Esophagus squamous epithelium (tissue), 5 donors: ENCODE measurements around the gene BAG5. TPM values are rescaled to one million over a fixed set of nuclear protein-coding genes. Genes with fewer than 3 reads are reported as not detected.
A peak's percentile ranks its signal among the peaks of the same experiment; 100 is the strongest.
"Not testable (repeated sequence)": the region's sequence is repeated elsewhere in the genome, so short reads cannot be mapped to it uniquely, and the experiment has no call there.

Source experiments
- DNase-seq: peaks from one replicate; lab custom pipeline; 2025; lab: John Stamatoyannopoulos, UW
- H3K27ac ChIP-seq, 4 donors: fragments of 200-600 bp; sonication (generic); one replicate each; pipeline ENCODE4 v1.5.1; 2016 to 2019; ENCODE audit warnings: mild to moderate bottlenecking in 1 of 4
- H3K27me3 ChIP-seq, 4 donors: fragments of 200-600 bp; sonication (generic); 1 replicate in 3 of 4; 2 replicates in 1 of 4; pipeline versions ENCODE4 v1.5.1 to v1.6.0; 2017 to 2021; ENCODE audit warnings: antibody characterized with exemption in 1 of 4
- H3K36me3 ChIP-seq, 3 donors: fragments of 200-600 bp; sonication (generic); one replicate each; pipeline ENCODE4 v1.5.1; 2016 to 2019
- H3K4me1 ChIP-seq, 3 donors: fragments of 200-600 bp; sonication (generic); one replicate each; pipeline ENCODE4 v1.5.1; 2017 to 2019
- H3K4me3 ChIP-seq, 4 donors: fragments of 200-600 bp; sonication (generic); 1 replicate in 3 of 4; 2 replicates in 1 of 4; pipeline ENCODE4 v1.5.1; 2016 to 2019; ENCODE audit warnings: mild to moderate bottlenecking in 2 of 4, moderate library complexity in 1 of 4
- H3K9me3 ChIP-seq, 3 donors: fragments of 200-600 bp; sonication (generic); one replicate each; pipeline ENCODE4 v1.5.1; 2016 to 2019
- CTCF ChIP-seq, 6 experiments: fragments of 450-650 bp in 4 of 6; fragments of 200-600 bp in 2 of 6; sonication (generic) in 2 of 6; IDR thresholded peaks; one replicate each; pipeline ENCODE4 v1.5.1; 2016 to 2019; ENCODE audit warnings: antibody characterized with exemption in 6 of 6, mild to moderate bottlenecking in 4 of 6, moderate library complexity in 4 of 6
- POLR2A ChIP-seq, 4 donors: fragments of 450-650 bp; IDR thresholded peaks; one replicate each; pipeline ENCODE4 v1.6.1; 2017; ENCODE audit warnings: antibody characterized with exemption in 4 of 4, mild to moderate bottlenecking in 4 of 4, moderate library complexity in 3 of 4
- WGBS, 2 donors: methylation state at CpG; one replicate each; pipeline ENCODE4 v1.1.5; 2018; 5-methylcytosine and 5-hydroxymethylcytosine counted together
- intact Hi-C: fragments of 100-400 bp; cut with DNase I; formaldehyde crosslinking; loops from one replicate; pipeline ENCODE4 v1.15.0; 2022
- total RNA-seq, 4 donors: library from RNA; depleted of rRNA; stranded (reverse); fragments of >200 nt; gene quantifications; one replicate each; pipeline ENCODE4 v1.1.0, GENCODE V29; 2016
- donor health status: DM: yes; HTN: yes; CAD: no.

Gene BAG5
- total RNA-seq, 4 donors from 2014 or later: 24.8 to 32.4 (median 28.5) TPM

DNA sequence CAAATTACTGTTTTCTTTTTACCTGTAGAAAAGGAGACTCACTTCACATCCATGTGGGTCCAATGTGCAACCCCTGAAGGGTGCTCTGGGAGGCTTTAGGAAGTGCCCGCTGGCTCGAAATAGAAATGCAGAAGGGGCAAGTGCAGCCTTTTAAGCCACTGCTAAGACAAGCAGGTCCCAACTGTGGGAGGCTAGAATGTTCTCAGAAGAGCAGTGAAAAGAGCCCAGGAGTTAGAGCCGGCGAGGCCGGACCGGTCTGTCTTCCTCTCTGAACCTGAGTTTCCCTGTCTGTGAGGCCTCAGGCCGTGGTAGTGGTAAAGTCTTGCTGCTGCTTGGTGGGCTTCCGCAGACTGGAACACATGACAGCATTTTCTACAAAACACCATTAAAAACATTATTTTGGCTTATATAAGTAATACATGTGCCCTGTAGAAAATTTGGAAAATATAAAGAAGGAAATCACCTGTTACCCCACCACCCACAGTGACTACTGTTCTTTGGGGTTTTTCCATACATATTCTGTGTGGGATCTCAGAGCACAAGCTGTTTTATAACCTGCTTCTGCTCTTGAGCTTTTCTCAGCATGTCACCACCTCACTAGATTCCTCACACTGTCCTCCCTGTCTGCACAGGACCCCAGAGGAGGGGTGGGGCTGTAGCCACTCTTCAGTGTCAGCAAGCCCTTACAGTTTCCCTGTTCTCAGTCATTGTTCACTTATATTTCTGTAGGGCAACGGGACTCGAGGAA is 45.9 kb downstream of the BAG5 start:
- Histone ChIP-seq H3K9me3 (no peaks in the 10 kb centered on the region), H3K27ac (peak overlapping the region in 2 of 4 donors; percentile 17 to 42), H3K36me3 (peaks cover 0 to 2% (median under 1%) of the 10 kb centered on the region in 3 donors), H3K27me3 (peaks cover 0 to 12% (median 0%) of the 10 kb centered on the region in 4 donors), H3K4me1 (peaks cover 48 to 92% (median 52%) of the 10 kb centered on the region in 3 donors), H3K4me3 (no peak overlapping the region)
- DNase-seq: no peak
- intact Hi-C loops: no loop called here
- no peak for TF ChIP-seq CTCF (IDR thresholded peaks at IDR 0.05)
- no peak for TF ChIP-seq POLR2A (IDR thresholded peaks at IDR 0.05)
- WGBS, 2 donors: 49 to 68% methylated on average over 9 to 10 of the region's 10 CpGs

- Histone ChIP-seq H3K36me3 (peaks cover 2 to 19% (median 6%) of the 10 kb centered on the region in 3 donors), H3K4me1 (peaks cover 32 to 74% (median 41%) of the 10 kb centered on the region in 3 donors), H3K4me3 (no peak overlapping the region), H3K27ac (no peak overlapping the region), H3K9me3 (no peaks in the 10 kb centered on the region), H3K27me3 (no peaks in the 10 kb centered on the region)
- TF ChIP-seq POLR2A (IDR thresholded peaks at IDR 0.05): no peak
- no peak for TF ChIP-seq CTCF (IDR thresholded peaks at IDR 0.05)
- no peak for DNase-seq
- WGBS, 2 donors: 56 to 86% methylated on average over 12 to 14 of the region's 18 CpGs
- intact Hi-C loops: no loop called here
Measured at GRCh38 chr14:103514596-103515421, 47.6 kb downstream of the BAG5 start.

GRCh38 chr14:103512701-103513611 is 49.5 kb downstream of the BAG5 start:
- Histone ChIP-seq H3K4me3 (peak overlapping the region in 1 of 4 donors; percentile 1), H3K36me3 (peaks cover 6 to 37% (median 7%) of the 10 kb centered on the region in 3 donors), H3K4me1 (peaks cover 15 to 55% (median 22%) of the 10 kb centered on the region in 3 donors), H3K27ac (peak overlapping the region; percentile 84 to 93 (median 87)), H3K27me3 (no peaks in the 10 kb centered on the region), H3K9me3 (no peaks in the 10 kb centered on the region)
- intact Hi-C loops: no loop called here
- TF ChIP-seq CTCF (IDR thresholded peaks at IDR 0.05) (no peak), POLR2A (IDR thresholded peaks at IDR 0.05) (no peak)
- WGBS, 2 donors: 16 to 53% methylated on average over 18 to 21 of the region's 25 CpGs
- DNase-seq: no peak

- Histone ChIP-seq H3K36me3 (peaks cover 6 to 45% (median 7%) of the 10 kb centered on the region in 3 donors), H3K27ac (peak overlapping the region; percentile 84 to 93 (median 87)), H3K4me1 (peaks cover 15 to 47% (median 17%) of the 10 kb centered on the region in 3 donors)
- H3K4me3 ChIP-seq, intact Hi-C loops, DNase-seq, H3K27me3 ChIP-seq, H3K9me3 ChIP-seq: not testable (repeated sequence)
- WGBS, 2 donors: 87 to 91% methylated on average over 4 to 6 of the region's 8 CpGs
Measured at GRCh38 chr14:103512180-103512579, 50.3 kb downstream of the BAG5 start.
